HuH-7.5 (cell line): Measurements from ENCODE around the gene KCNN3.
"Not testable (repeated sequence)": the region's sequence is repeated elsewhere in the genome, so short reads cannot be mapped to it uniquely, and the experiment has no call there.

Experiments
- DNase-seq: peaks from one replicate; pipeline ENCODE4 v3.0.0; 2011; ENCODE audit warnings: low spot score

Gene KCNN3

GRCh38 chr1:154698320-154699096, 171.6 kb downstream of the KCNN3 start:
- peak; percentile 36 for DNase-seq

GRCh38 chr1:154697710-154698109, 172.4 kb downstream of the KCNN3 start:
- no peak for DNase-seq

- DNase-seq = no peak
Observed at GRCh38 chr1:154696456-154696855, 173.6 kb downstream of the KCNN3 start.

GRCh38 chr1:154695985-154696384, 174.1 kb downstream of the KCNN3 start:
- DNase-seq = no peak

- DNase-seq = no peak
Observed at GRCh38 chr1:154694995-154695394, 175.1 kb downstream of the KCNN3 start.

- no peak for DNase-seq
Observed at GRCh38 chr1:154689083-154689482, 181.0 kb downstream of the KCNN3 start.

GRCh38 chr1:154686507-154686906, 183.6 kb downstream of the KCNN3 start:
- DNase-seq = no peak

GRCh38 chr1:154683820-154684219, 186.3 kb downstream of the KCNN3 start:
- no peak for DNase-seq

- DNase-seq = no peak
Observed at GRCh38 chr1:154682254-154682653, 187.8 kb downstream of the KCNN3 start.

- DNase-seq = not testable (repeated sequence)
Observed at GRCh38 chr1:154677844-154678243, 192.2 kb downstream of the KCNN3 start.

GRCh38 chr1:154676847-154677246, 193.2 kb downstream of the KCNN3 start:
- not testable (repeated sequence) for DNase-seq

- not testable (repeated sequence) for DNase-seq
Observed at GRCh38 chr1:154674456-154674855, 195.6 kb downstream of the KCNN3 start.

GRCh38 chr1:154672245-154672644, 197.8 kb downstream of the KCNN3 start:
- DNase-seq = not testable (repeated sequence)

GRCh38 chr1:154671412-154671811, 198.7 kb downstream of the KCNN3 start:
- DNase-seq = not testable (repeated sequence)

GRCh38 chr1:154670310-154671270, 199.5 kb downstream of the KCNN3 start:
- not testable (repeated sequence) for DNase-seq

- DNase-seq = peak; percentile 91
Observed at GRCh38 chr1:154669464-154670282, 200.4 kb downstream of the KCNN3 start.

GRCh38 chr1:154666051-154666790, 203.9 kb downstream of the KCNN3 start:
- no peak for DNase-seq

- no peak for DNase-seq
Observed at GRCh38 chr1:154664331-154665002, 205.6 kb downstream of the KCNN3 start.

GRCh38 chr1:154663471-154664060, 206.5 kb downstream of the KCNN3 start:
- no peak for DNase-seq

GRCh38 chr1:154661110-154661509, 209.0 kb downstream of the KCNN3 start:
- no peak for DNase-seq
